Pancreas (tissue), 10 donors: ENCODE data around the gene OR10Z1. TPM values are rescaled to one million over a fixed set of nuclear protein-coding genes. Genes with fewer than 3 reads are reported as not detected.

Source experiments
- ATAC-seq, 4 donors: fragments of 200-7000 bp; cut with Tn5 transposase; one replicate each; pipeline versions ENCODE4 v1.8.0 to v1.9.1; 2020; ENCODE audit warnings: mild to moderate bottlenecking in 4 of 4, moderate library complexity in 4 of 4
- DNase-seq, 6 donors: peaks; one replicate each; pipeline ENCODE4 v3.0.0-alpha.2; 2020
- FAIRE-seq: peaks from 2 replicates; lab custom pipeline; 2012; peaks lifted over from hg19 to GRCh38; lab: Jason Lieb, UNC
- H3K27ac ChIP-seq, 4 donors: fragments of 200-600 bp; sonication (generic); 1 replicate in 3 of 4; 2 replicates in 1 of 4; pipeline versions ENCODE4 v1.5.0 to v1.8.0; 2020
- H3K27me3 ChIP-seq, 4 donors: fragments of 200-600 bp; one replicate each; pipeline ENCODE4 v1.8.0; 2021
- H3K36me3 ChIP-seq, 3 donors: fragments of 200-600 bp; sonication (generic) in 1 of 3; one replicate each; pipeline versions ENCODE4 v1.5.0 to v1.8.0; 2020 to 2021
- H3K4me1 ChIP-seq, 3 donors: fragments of 200-600 bp; one replicate each; pipeline ENCODE4 v1.8.0; 2021
- H3K4me3 ChIP-seq, 4 donors: fragments of 200-600 bp; sonication (generic) in 2 of 4; one replicate each; pipeline versions ENCODE4 v1.5.0 to v1.8.0; 2020 to 2021
- H3K9me3 ChIP-seq, 4 donors: fragments of 200-600 bp; one replicate each; pipeline ENCODE4 v1.8.0; 2021
- WGBS, 2 donors: extraction: QIAGEN DNeasy Blood & Tissue Kit; methylation state at CpG; one replicate each; pipeline ENCODE4 v1.1.7; 2013; 5-methylcytosine and 5-hydroxymethylcytosine counted together
- intact Hi-C, 3 donors: fragments of 100-400 bp; cut with DNase I; formaldehyde crosslinking; loops; one replicate each; pipeline versions ENCODE4 v1.11.1 to v1.14.2; 2022
- polyA plus RNA-seq, 2 donors: library from polyadenylated mRNA; stranded (reverse); fragments of 200-250 nt; gene quantifications; one replicate each; pipeline ENCODE4 v1.2.3, GENCODE V29; 2013
- total RNA-seq, 6 donors: library from RNA; stranded (reverse); fragmentation: NEBNext Ultra II Directional in 4 of 6; extraction: Animal tissue kit (Norgen Biotek cat#: 25700) in 4 of 6; gene quantifications; one replicate each; pipeline versions ENCODE4 v1.2.1 to v1.2.4, GENCODE V29; 2021 to 2023
- TF ChIP-seq, protein P1 (sequence below), 4 donors: fragments of 200-600 bp; sonication (generic) in 3 of 4; IDR thresholded peaks; one replicate each; pipeline versions ENCODE4 v1.5.0 to v1.8.0; 2021; ENCODE audit warnings: antibody characterized with exemption in 4 of 4
- donor health status: healthy with polysubstance abuse.
- donor health status: DM: no; HTN: no; CAD: no; lungs with moderate emphysema.
- donor health status: DM: no; HTN: no; CAD: no.
- donor health status: control.
- donor health status: control.
- donor health status: Bipolar disorder and iron deficiency.
- donor health status: DM: yes; HTN: yes; CAD: no.
- donor health status: DM: no; HTN: no; CAD: no.
- donor health status: DM: no; HTN: no; CAD: no.
- donor health status: DM: yes; HTN: yes; CAD: no.

The OR10Z1 gene
- total and polyA plus RNA-seq, 8 donors = not detected

GRCh38 chr1:158638904-158639303, 33.8 kb downstream of the OR10Z1 start:
- Histone ChIP-seq H3K9me3 (no peaks in the 10 kb centered on the region), H3K27ac (no peak overlapping the region), H3K4me3 (no peak overlapping the region), H3K4me1 (no peaks in the 10 kb centered on the region), H3K36me3 (no peaks in the 10 kb centered on the region), H3K27me3 (no peaks in the 10 kb centered on the region)
- DNase-seq (no peak), FAIRE-seq (no peak), ATAC-seq (no peak)
- TF ChIP-seq, protein P1, sequence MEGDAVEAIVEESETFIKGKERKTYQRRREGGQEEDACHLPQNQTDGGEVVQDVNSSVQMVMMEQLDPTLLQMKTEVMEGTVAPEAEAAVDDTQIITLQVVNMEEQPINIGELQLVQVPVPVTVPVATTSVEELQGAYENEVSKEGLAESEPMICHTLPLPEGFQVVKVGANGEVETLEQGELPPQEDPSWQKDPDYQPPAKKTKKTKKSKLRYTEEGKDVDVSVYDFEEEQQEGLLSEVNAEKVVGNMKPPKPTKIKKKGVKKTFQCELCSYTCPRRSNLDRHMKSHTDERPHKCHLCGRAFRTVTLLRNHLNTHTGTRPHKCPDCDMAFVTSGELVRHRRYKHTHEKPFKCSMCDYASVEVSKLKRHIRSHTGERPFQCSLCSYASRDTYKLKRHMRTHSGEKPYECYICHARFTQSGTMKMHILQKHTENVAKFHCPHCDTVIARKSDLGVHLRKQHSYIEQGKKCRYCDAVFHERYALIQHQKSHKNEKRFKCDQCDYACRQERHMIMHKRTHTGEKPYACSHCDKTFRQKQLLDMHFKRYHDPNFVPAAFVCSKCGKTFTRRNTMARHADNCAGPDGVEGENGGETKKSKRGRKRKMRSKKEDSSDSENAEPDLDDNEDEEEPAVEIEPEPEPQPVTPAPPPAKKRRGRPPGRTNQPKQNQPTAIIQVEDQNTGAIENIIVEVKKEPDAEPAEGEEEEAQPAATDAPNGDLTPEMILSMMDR (IDR thresholded peaks at IDR 0.05) = no peak
- intact Hi-C loops = no loop called here

- WGBS, 2 donors = 25 to 29% methylated on average over 2 of the region's 2 CpGs
- intact Hi-C loops = no loop called here
- no peaks in the 10 kb centered on the region for H3K27me3 ChIP-seq
- H3K36me3 ChIP-seq = no peaks in the 10 kb centered on the region
- no peaks in the 10 kb centered on the region for H3K4me1 ChIP-seq
- DNase-seq = no peak
- no peak overlapping the region for H3K27ac ChIP-seq
- no peak overlapping the region for H3K4me3 ChIP-seq
- no peak for ATAC-seq
- H3K9me3 ChIP-seq = no peaks in the 10 kb centered on the region
- TF ChIP-seq, protein P1 (IDR thresholded peaks at IDR 0.05) = no peak
- no peak for FAIRE-seq
These were observed 39.4 kb downstream of the OR10Z1 start for GRCh38 chr1:158644449-158644848.

- no peak overlapping the region for H3K4me3 ChIP-seq
- H3K27ac ChIP-seq = no peak overlapping the region
- intact Hi-C loops = no loop called here
- 80 to 91% methylated on average over 1 of the region's 1 CpG for WGBS, 2 donors
- TF ChIP-seq, protein P1 (IDR thresholded peaks at IDR 0.05) = no peak
- no peaks in the 10 kb centered on the region for H3K9me3 ChIP-seq
- FAIRE-seq (no peak), DNase-seq (no peak), ATAC-seq (no peak)
- no peaks in the 10 kb centered on the region for H3K36me3 ChIP-seq
- H3K4me1 ChIP-seq = no peaks in the 10 kb centered on the region
- no peaks in the 10 kb centered on the region for H3K27me3 ChIP-seq
These were observed 41.4 kb downstream of the OR10Z1 start for GRCh38 chr1:158646465-158646864.

DNA sequence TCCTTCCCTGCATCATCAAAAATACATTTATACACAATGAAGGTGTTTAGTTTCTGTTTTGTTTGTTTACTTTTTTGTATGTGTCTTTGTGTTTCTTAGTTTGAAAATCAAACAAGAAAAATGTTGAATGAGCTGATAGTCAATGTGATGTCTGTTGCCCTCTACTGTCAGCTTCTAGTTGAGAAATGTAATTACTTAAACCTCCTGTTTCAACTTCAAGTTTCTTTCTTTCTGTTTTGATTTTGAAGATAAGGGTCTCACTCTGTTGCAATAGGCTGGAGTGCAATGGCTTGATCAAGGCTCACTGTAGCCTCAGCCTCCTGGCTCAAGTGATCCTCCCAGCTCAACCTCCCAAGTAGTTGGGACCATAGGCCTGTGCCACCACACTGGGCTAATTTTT, 44.0 kb downstream of the OR10Z1 start:
- ATAC-seq (no peak), FAIRE-seq (no peak), DNase-seq (no peak)
- TF ChIP-seq, protein P1 (IDR thresholded peaks at IDR 0.05) = no peak
- intact Hi-C loops = no loop called here
- Histone ChIP-seq H3K4me3 (no peak overlapping the region), H3K27ac (no peak overlapping the region), H3K36me3 (no peaks in the 10 kb centered on the region), H3K27me3 (no peaks in the 10 kb centered on the region), H3K9me3 (no peaks in the 10 kb centered on the region), H3K4me1 (no peaks in the 10 kb centered on the region)

GRCh38 chr1:158652721-158653334, 47.8 kb downstream of the OR10Z1 start:
- DNase-seq = no peak
- intact Hi-C loops = no loop called here
- TF ChIP-seq, protein P1 (IDR thresholded peaks at IDR 0.05) = no peak
- H3K27me3 ChIP-seq = no peaks in the 10 kb centered on the region
- no peak overlapping the region for H3K4me3 ChIP-seq
- H3K9me3 ChIP-seq = no peaks in the 10 kb centered on the region
- no peak overlapping the region for H3K27ac ChIP-seq
- 64 to 80% methylated on average over 7 of the region's 7 CpGs for WGBS, 2 donors
- ATAC-seq = no peak
- FAIRE-seq = no peak
- no peaks in the 10 kb centered on the region for H3K36me3 ChIP-seq
- H3K4me1 ChIP-seq = no peaks in the 10 kb centered on the region
